Measurements from ENCODE around the gene MRPL53. TPM values are rescaled to one million over a fixed set of nuclear protein-coding genes. Genes with fewer than 3 reads are reported as not detected.

The MRPL53 gene
- total and polyA plus RNA-seq, 2 of the 13 experiments (the other 11 are each of a cell fraction or from before 2014, with no cell fraction given) = 34.3 to 51.9 TPM

DNA sequence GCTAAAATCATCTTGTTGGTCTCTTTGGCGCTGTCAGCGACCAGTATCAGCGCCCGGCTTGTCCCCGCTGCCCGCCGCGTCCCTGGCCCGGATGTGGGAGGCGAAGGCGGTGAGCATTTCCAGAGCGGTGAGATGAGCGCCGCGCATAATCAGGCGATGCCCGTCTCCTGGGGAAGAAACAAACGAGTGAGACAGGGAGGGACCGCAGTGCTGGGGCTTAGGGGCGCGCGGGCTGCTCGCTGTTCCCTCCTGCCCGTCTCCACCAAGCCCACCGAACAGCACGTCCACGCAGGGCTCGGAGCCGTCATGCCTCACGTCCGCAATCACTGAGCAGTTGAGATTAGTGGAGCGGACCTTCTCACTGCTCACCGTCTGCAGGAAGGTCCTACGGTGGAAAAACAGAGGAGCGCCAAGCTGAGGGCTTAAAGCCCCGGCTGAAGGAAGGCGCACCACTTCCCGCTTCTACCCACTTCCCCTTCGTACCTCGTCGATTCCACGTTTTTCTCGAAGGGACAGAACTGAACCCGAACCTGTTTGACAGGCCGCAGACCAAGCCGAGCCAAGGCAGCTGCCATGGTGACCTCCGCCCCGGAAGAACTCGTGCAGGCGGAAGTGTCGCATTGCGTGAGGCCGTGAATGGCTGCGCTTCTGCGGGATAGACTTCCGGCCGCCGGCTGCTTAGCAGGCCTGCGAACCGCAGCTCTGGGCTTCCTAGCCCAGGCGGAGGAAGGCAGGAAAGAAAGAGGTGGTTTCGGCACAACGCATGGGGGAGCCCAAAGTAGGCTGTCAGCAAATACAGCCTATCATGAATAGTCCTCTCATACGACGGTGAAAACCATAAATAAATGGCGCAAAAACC lies at the start of gene MRPL53 (continued):
- TF ChIP-seq, protein P1, sequence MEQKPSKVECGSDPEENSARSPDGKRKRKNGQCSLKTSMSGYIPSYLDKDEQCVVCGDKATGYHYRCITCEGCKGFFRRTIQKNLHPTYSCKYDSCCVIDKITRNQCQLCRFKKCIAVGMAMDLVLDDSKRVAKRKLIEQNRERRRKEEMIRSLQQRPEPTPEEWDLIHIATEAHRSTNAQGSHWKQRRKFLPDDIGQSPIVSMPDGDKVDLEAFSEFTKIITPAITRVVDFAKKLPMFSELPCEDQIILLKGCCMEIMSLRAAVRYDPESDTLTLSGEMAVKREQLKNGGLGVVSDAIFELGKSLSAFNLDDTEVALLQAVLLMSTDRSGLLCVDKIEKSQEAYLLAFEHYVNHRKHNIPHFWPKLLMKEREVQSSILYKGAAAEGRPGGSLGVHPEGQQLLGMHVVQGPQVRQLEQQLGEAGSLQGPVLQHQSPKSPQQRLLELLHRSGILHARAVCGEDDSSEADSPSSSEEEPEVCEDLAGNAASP (CRISPR knock-in tag; IDR thresholded peaks at IDR 0.05; ENCODE audit: borderline replicate concordance) = peak; percentile 71; the same call in 1 of the 2 replicates
- TF ChIP-seq SRSF4 (IDR thresholded peaks at IDR 0.05; ENCODE audit: low read depth, low read length, poor library complexity, severe bottlenecking) = no peak
- TF ChIP-seq ZNF3 (CRISPR knock-in tag; IDR thresholded peaks at IDR 0.05) = no peak
- peak; percentile 96 for TF ChIP-seq ZNF776 (CRISPR knock-in tag; IDR thresholded peaks at IDR 0.05)
- TF ChIP-seq, protein P2, sequence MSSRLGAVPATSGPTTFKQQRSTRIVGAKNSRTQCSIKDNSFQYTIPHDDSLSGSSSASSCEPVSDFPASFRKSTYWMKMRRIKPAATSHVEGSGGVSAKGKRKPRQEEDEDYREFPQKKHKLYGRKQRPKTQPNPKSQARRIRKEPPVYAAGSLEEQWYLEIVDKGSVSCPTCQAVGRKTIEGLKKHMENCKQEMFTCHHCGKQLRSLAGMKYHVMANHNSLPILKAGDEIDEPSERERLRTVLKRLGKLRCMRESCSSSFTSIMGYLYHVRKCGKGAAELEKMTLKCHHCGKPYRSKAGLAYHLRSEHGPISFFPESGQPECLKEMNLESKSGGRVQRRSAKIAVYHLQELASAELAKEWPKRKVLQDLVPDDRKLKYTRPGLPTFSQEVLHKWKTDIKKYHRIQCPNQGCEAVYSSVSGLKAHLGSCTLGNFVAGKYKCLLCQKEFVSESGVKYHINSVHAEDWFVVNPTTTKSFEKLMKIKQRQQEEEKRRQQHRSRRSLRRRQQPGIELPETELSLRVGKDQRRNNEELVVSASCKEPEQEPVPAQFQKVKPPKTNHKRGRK (CRISPR knock-in tag; IDR thresholded peaks at IDR 0.05) = peak; percentile 0; the same call in 1 of the 2 replicates
- TF ChIP-seq, protein P3, sequence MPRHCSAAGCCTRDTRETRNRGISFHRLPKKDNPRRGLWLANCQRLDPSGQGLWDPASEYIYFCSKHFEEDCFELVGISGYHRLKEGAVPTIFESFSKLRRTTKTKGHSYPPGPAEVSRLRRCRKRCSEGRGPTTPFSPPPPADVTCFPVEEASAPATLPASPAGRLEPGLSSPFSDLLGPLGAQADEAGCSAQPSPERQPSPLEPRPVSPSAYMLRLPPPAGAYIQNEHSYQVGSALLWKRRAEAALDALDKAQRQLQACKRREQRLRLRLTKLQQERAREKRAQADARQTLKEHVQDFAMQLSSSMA (CRISPR knock-in tag; IDR thresholded peaks at IDR 0.05) = peak; percentile 98
- TF ChIP-seq ZSCAN29 (CRISPR knock-in tag; conservative IDR thresholded peaks at IDR 0.05) = peak; percentile 96
- TF ChIP-seq, protein P4, sequence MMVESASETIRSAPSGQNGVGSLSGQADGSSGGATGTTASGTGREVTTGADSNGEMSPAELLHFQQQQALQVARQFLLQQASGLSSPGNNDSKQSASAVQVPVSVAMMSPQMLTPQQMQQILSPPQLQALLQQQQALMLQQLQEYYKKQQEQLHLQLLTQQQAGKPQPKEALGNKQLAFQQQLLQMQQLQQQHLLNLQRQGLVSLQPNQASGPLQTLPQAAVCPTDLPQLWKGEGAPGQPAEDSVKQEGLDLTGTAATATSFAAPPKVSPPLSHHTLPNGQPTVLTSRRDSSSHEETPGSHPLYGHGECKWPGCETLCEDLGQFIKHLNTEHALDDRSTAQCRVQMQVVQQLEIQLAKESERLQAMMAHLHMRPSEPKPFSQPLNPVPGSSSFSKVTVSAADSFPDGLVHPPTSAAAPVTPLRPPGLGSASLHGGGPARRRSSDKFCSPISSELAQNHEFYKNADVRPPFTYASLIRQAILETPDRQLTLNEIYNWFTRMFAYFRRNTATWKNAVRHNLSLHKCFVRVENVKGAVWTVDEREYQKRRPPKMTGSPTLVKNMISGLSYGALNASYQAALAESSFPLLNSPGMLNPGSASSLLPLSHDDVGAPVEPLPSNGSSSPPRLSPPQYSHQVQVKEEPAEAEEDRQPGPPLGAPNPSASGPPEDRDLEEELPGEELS (CRISPR knock-in tag; IDR thresholded peaks at IDR 0.05) = peak; percentile 79
- no peak for TF ChIP-seq RFX1 (IDR thresholded peaks at IDR 0.05)
- TF ChIP-seq, protein P5, sequence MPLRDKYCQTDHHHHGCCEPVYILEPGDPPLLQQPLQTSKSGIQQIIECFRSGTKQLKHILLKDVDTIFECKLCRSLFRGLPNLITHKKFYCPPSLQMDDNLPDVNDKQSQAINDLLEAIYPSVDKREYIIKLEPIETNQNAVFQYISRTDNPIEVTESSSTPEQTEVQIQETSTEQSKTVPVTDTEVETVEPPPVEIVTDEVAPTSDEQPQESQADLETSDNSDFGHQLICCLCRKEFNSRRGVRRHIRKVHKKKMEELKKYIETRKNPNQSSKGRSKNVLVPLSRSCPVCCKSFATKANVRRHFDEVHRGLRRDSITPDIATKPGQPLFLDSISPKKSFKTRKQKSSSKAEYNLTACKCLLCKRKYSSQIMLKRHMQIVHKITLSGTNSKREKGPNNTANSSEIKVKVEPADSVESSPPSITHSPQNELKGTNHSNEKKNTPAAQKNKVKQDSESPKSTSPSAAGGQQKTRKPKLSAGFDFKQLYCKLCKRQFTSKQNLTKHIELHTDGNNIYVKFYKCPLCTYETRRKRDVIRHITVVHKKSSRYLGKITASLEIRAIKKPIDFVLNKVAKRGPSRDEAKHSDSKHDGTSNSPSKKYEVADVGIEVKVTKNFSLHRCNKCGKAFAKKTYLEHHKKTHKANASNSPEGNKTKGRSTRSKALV (CRISPR knock-in tag; IDR thresholded peaks at IDR 0.05) = 0 out of 2 replicates have a peak, but pooled peaks have one; percentile 46
- TF ChIP-seq SMARCE1 (IDR thresholded peaks at IDR 0.05; ENCODE audit: borderline replicate concordance) = no peak
- TF ChIP-seq TBP (CRISPR knock-in tag; IDR thresholded peaks at IDR 0.05) = 0 out of 2 replicates have a peak, but pooled peaks have one; percentile 14
- TF ChIP-seq SIN3B (IDR thresholded peaks at IDR 0.05; ENCODE audit: low read length) = peak; percentile 85
- peak; percentile 45; the same call in 1 of the 2 replicates for TF ChIP-seq RAD21 (CRISPR knock-in tag; IDR thresholded peaks at IDR 0.05)
- TF ChIP-seq SOX6 (IDR thresholded peaks at IDR 0.05) = no peak
- TF ChIP-seq SOX6 (CRISPR knock-in tag; IDR thresholded peaks at IDR 0.05) = peak; percentile 77
- peak; percentile 63; the same call in 1 of the 2 replicates for TF ChIP-seq ZNF790 (CRISPR knock-in tag; IDR thresholded peaks at IDR 0.05; ENCODE audit: borderline replicate concordance)
- peak; percentile 99 for TF ChIP-seq ZNF883 (CRISPR knock-in tag; IDR thresholded peaks at IDR 0.05; ENCODE audit: not compliant biosample characterization)
- peak; percentile 88 for TF ChIP-seq SIN3A (IDR thresholded peaks at IDR 0.05; ENCODE audit: borderline replicate concordance, low read depth, low read length)
- no peak for TF ChIP-seq ZFAT (CRISPR knock-in tag; conservative IDR thresholded peaks at IDR 0.05)
- TF ChIP-seq, protein P6, sequence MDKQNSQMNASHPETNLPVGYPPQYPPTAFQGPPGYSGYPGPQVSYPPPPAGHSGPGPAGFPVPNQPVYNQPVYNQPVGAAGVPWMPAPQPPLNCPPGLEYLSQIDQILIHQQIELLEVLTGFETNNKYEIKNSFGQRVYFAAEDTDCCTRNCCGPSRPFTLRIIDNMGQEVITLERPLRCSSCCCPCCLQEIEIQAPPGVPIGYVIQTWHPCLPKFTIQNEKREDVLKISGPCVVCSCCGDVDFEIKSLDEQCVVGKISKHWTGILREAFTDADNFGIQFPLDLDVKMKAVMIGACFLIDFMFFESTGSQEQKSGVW (CRISPR knock-in tag; IDR thresholded peaks at IDR 0.05; ENCODE audit: borderline replicate concordance) = no peak

Measured in HepG2 (cell line).